ENCODE results near the gene CBFA2T3.

GRCh38 chr16:88859381-88860091, 117.5 kb downstream of the CBFA2T3 start:
- TF ChIP-seq EP300 (IDR thresholded peaks at IDR 0.05; ENCODE audit: borderline replicate concordance) (no peak), FOXM1 (IDR thresholded peaks at IDR 0.05; ENCODE audit: borderline replicate concordance, low read depth) (no peak), CREB1 (IDR thresholded peaks at IDR 0.05; ENCODE audit: low read depth) (no peak)
